Mesenchymal stem cell (in vitro differentiated cells and primary cell): ENCODE data around the gene SH2D5.

Experiments used
- DNase-seq: peaks from one replicate; pipeline ENCODE4 v3.0.0-alpha.2; 2013
- H2AFZ ChIP-seq: one replicate; pipeline ENCODE4 v1.6.1; 2013; ENCODE audit warnings: low read depth, mild to moderate bottlenecking, control low read depth, inconsistent platforms, low read length, moderate library complexity
- H2AK5ac ChIP-seq: 2 replicates; pipeline ENCODE4 v1.6.1; 2013; ENCODE audit warnings: low read length, moderate library complexity, mild to moderate bottlenecking, inconsistent platforms; ENCODE audit not compliant: severe bottlenecking
- H2BK120ac ChIP-seq: one replicate; pipeline ENCODE4 v1.6.1; 2013; ENCODE audit warnings: low read depth, mild to moderate bottlenecking, inconsistent platforms, low read length, moderate library complexity
- H2BK12ac ChIP-seq, 2 experiments: one replicate each; pipeline ENCODE4 v1.6.1; 2013; ENCODE audit warnings: inconsistent platforms in 2 of 2, low read length in 2 of 2, mild to moderate bottlenecking in 2 of 2, moderate library complexity in 2 of 2, control low read depth in 1 of 2
- H2BK15ac ChIP-seq: one replicate; pipeline ENCODE4 v1.6.1; 2013; ENCODE audit warnings: mild to moderate bottlenecking, low read depth, inconsistent platforms; ENCODE audit not compliant: poor library complexity, severe bottlenecking
- H2BK5ac ChIP-seq: 2 replicates; pipeline ENCODE4 v1.6.1; 2013; ENCODE audit warnings: low read depth, mild to moderate bottlenecking, low read length, control low read depth, inconsistent platforms; ENCODE audit not compliant: poor library complexity, severe bottlenecking
- H3K14ac ChIP-seq, 2 experiments: one replicate each; pipeline ENCODE4 v1.6.1; 2013; ENCODE audit warnings: inconsistent platforms in 2 of 2, low read length in 2 of 2, control low read depth in 1 of 2, mild to moderate bottlenecking in 1 of 2, moderate library complexity in 1 of 2
- H3K18ac ChIP-seq, 2 experiments: one replicate each; pipeline ENCODE4 v1.6.1; 2013; ENCODE audit warnings: inconsistent platforms in 2 of 2, low read length in 2 of 2, control low read depth in 1 of 2, low read depth in 1 of 2, mild to moderate bottlenecking in 1 of 2
- H3K23ac ChIP-seq, 2 experiments: one replicate each; pipeline ENCODE4 v1.6.1; 2013; ENCODE audit warnings: inconsistent platforms in 2 of 2, low read length in 2 of 2, mild to moderate bottlenecking in 2 of 2, moderate library complexity in 2 of 2, control low read depth in 1 of 2
- H3K27ac ChIP-seq: 2 replicates; pipeline ENCODE4 v1.5.1; 2013; ENCODE audit warnings: mild to moderate bottlenecking, moderate library complexity, low read length, control low read depth, inconsistent platforms; ENCODE audit not compliant: poor library complexity, severe bottlenecking
- H3K27me3 ChIP-seq, 2 experiments: 2 replicates each; pipeline versions ENCODE4 v1.6.1 to v1.7.0; 2013; ENCODE audit warnings: low read length in 2 of 2, mild to moderate bottlenecking in 2 of 2, moderate library complexity in 2 of 2, control low read depth in 1 of 2, inconsistent platforms in 1 of 2; ENCODE audit not compliant: control insufficient read depth in 1 of 2, insufficient read depth in 1 of 2
- H3K36me3 ChIP-seq, 2 experiments: 2 replicates each; pipeline versions ENCODE4 v1.6.1 to v1.7.0; 2013; ENCODE audit warnings: low read length in 2 of 2, control low read depth in 1 of 2, inconsistent platforms in 1 of 2, low read depth in 1 of 2, mild to moderate bottlenecking in 1 of 2; ENCODE audit not compliant: insufficient read depth in 2 of 2, control insufficient read depth in 1 of 2
- H3K4ac ChIP-seq, 2 experiments: one replicate each; pipeline ENCODE4 v1.6.1; 2013; ENCODE audit warnings: inconsistent platforms in 2 of 2, low read length in 2 of 2, mild to moderate bottlenecking in 2 of 2, moderate library complexity in 2 of 2, control low read depth in 1 of 2, low read depth in 1 of 2
- H3K4me1 ChIP-seq: 2 replicates; pipeline ENCODE4 v1.6.1; 2013; ENCODE audit warnings: low read depth, low read length, control low read depth; ENCODE audit not compliant: control insufficient read depth, insufficient read depth
- H3K4me2 ChIP-seq: 2 replicates; pipeline ENCODE4 v1.6.1; 2013; ENCODE audit warnings: low read length, mild to moderate bottlenecking, inconsistent platforms; ENCODE audit not compliant: poor library complexity, severe bottlenecking
- H3K4me3 ChIP-seq, 2 experiments: 2 replicates each; pipeline versions ENCODE4 v1.5.1 to v1.7.0; 2013; ENCODE audit warnings: low read length in 2 of 2, mild to moderate bottlenecking in 2 of 2, control low read depth in 1 of 2, low read depth in 1 of 2; ENCODE audit not compliant: insufficient read depth in 1 of 2
- H3K79me1 ChIP-seq: replicated peaks from 2 replicates; pipeline ENCODE4 v1.6.1; 2013; ENCODE audit warnings: mild to moderate bottlenecking, control low read depth, low read length, inconsistent platforms; ENCODE audit not compliant: poor library complexity, severe bottlenecking
- H3K9ac ChIP-seq: 2 replicates; pipeline ENCODE4 v1.7.0; 2013; ENCODE audit warnings: mild to moderate bottlenecking, low read length, moderate library complexity
- H3K9me3 ChIP-seq: 2 replicates; pipeline ENCODE4 v1.7.0; 2013; ENCODE audit warnings: mild to moderate bottlenecking, low read length; ENCODE audit not compliant: control insufficient read depth
- H4K8ac ChIP-seq: one replicate; pipeline ENCODE4 v1.6.1; 2013; ENCODE audit warnings: inconsistent platforms, mild to moderate bottlenecking, low read length, moderate library complexity
- H4K91ac ChIP-seq: one replicate; pipeline ENCODE4 v1.6.1; 2013; ENCODE audit warnings: mild to moderate bottlenecking, low read length, inconsistent platforms
- WGBS: methylation state at CpG from one replicate; pipeline ENCODE4 v1.1.7; 2013; ENCODE audit warnings: mixed read lengths; 5-methylcytosine and 5-hydroxymethylcytosine counted together

Gene SH2D5

DNA sequence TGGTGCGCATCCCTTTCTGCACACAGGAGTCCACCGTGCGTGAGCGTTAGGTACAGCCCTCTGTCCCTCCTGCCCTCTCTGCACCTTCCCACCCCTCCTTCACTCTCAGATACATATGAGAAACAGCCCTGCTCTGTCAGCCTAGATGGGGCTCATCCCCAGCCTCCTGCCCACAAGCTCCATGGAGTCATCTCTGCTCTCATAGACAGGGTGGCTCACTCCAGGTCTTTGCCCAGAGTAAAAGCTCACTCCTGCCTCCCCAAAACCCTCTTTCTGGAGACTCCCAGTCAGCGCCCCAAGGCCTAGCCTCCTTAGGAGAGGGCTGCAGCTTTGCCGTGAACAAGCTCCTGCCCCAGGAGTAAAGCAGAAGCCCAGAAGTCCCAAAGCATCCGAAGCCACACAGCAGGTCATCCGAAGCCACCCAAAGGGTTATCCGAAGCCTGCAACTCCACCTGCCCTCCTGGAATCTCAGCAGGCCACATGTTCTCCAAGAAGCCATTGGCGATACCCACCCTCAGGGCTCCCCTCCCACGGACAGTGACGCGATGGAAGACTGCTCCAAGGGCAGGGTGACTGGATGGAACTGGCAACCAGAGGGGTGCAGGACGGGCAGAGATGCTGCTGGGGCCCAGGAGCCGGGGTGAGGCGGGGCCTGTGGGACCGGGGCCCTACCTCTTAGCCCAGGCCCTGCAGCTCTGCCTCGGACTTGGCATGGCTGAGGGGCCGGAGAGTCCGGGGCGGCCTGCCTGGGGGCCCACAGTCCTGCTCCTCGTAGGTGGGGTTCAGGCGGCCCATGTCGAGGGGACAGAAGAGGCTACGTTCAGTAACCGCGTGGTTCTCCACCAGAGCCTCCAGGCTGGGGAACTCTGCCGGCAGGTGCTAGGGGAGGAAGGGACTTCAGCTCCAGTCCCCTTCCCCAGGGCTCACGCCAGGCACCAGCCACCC is 11.1 kb downstream of the SH2D5 start:
- H2AFZ ChIP-seq, result no peak overlapping the region
- no peak for DNase-seq
- H2AK5ac ChIP-seq, result no peak overlapping the region
- H2BK5ac ChIP-seq, result no peak overlapping the region
- H3K9me3 ChIP-seq, result no peaks in the 10 kb centered on the region
- H3K9ac ChIP-seq, result no peak overlapping the region
- H3K4me2 ChIP-seq, result no peak overlapping the region
- H2BK120ac ChIP-seq, result no peak overlapping the region
- 95% methylated on average over 28 of the region's 29 CpGs for WGBS
- peaks cover 0 to 29% of the 10 kb centered on the region in 2 experiments for H3K27me3 ChIP-seq
- H3K14ac ChIP-seq, result no peak overlapping the region
- H3K4ac ChIP-seq, result no peak overlapping the region
- no peak overlapping the region for H2BK12ac ChIP-seq
- H3K18ac ChIP-seq, result no peak overlapping the region
- peaks cover under 1% of the 10 kb centered on the region for H3K79me1 ChIP-seq
- peaks cover 29% of the 10 kb centered on the region for H3K4me1 ChIP-seq
- no peak overlapping the region for H4K8ac ChIP-seq
- no peak overlapping the region for H3K23ac ChIP-seq
- no peak overlapping the region for H3K4me3 ChIP-seq
- no peak overlapping the region for H3K27ac ChIP-seq
- H4K91ac ChIP-seq, result no peak overlapping the region
- H3K36me3 ChIP-seq, result peaks cover 0 to 45% of the 10 kb centered on the region in 2 experiments
- no peak overlapping the region for H2BK15ac ChIP-seq

DNA sequence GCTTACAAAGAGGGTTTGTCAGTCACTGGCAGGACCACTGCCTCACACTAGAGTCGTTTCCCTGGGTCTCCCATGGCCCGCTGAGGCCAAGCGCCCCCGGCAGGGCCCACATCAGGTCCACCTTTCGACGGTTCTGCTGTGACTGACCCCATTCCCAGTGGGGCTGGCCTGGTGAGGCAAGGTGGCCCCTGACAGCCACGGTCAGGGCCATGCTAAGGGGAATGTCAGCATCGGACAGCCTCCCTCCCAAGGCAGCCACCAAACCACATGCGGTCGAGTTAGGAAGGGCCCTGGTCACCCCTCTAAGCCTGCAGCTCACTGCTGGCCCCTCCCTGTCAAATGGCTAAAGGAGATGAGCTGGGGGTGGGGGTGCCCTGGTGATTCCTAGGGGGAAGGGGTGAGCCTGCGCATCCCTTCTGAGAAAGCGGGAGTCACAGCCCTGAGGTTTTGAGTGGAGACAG is 11.8 kb downstream of the SH2D5 start:
- no peak overlapping the region for H2BK5ac ChIP-seq
- H3K23ac ChIP-seq, result no peak overlapping the region
- no peak overlapping the region for H3K9ac ChIP-seq
- no peak overlapping the region for H3K4me2 ChIP-seq
- peaks cover 0 to 34% of the 10 kb centered on the region in 2 experiments for H3K27me3 ChIP-seq
- H3K36me3 ChIP-seq, result peaks cover 0 to 38% of the 10 kb centered on the region in 2 experiments
- H2BK12ac ChIP-seq, result no peak overlapping the region
- peaks cover 28% of the 10 kb centered on the region for H3K4me1 ChIP-seq
- H2BK15ac ChIP-seq, result no peak overlapping the region
- no peak overlapping the region for H3K4ac ChIP-seq
- WGBS, result 94% methylated on average over 12 of the region's 12 CpGs
- H2AFZ ChIP-seq, result no peak overlapping the region
- no peaks in the 10 kb centered on the region for H3K9me3 ChIP-seq
- H2BK120ac ChIP-seq, result no peak overlapping the region
- no peak overlapping the region for H3K14ac ChIP-seq
- no peak overlapping the region for H4K8ac ChIP-seq
- peak overlapping the region; percentile 61 for H4K91ac ChIP-seq
- H2AK5ac ChIP-seq, result no peak overlapping the region
- H3K4me3 ChIP-seq, result no peak overlapping the region
- no peak for DNase-seq
- no peaks in the 10 kb centered on the region for H3K79me1 ChIP-seq
- no peak overlapping the region for H3K27ac ChIP-seq
- no peak overlapping the region for H3K18ac ChIP-seq

DNA sequence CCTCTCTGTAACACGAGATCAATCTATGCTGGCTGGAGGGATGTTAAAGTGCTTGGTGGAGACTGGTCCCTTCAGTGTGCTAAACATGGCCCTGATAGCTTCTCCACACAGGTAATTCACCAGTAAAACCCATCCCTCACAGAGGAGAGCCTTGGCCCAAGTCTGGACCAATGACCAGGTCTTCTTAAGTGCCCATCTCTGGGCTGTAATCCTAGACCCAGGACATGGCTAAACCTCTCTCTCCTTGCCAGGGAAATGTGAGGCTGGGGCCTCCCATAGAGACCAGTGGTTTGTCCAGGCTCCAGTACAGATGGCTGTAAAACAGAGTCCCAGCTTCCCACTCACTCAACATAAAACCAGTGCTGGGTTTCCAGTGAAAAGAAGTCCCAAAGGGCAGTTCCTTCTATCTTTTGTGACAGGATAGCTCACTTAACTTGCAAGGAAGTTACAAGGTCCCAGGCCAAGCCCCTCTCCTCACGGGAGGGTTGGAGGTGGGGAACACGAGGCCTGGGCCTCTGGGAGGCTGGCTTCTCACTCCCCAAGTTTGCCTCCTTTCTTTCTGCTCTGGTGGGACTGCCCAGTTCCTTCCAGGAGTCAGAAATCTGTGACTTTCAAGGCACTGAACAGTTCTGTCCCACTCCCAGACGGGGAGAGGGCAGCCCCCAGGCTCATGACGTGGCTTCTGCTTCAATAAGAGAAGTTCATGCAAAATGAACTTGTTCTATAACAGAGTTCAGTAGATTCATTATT is 12.5 kb downstream of the SH2D5 start:
- Histone ChIP-seq H3K27ac (no peak overlapping the region), H4K8ac (no peak overlapping the region), H3K4me2 (no peak overlapping the region), H4K91ac (no peak overlapping the region), H3K23ac (no peak overlapping the region), H2AFZ (no peak overlapping the region), H2AK5ac (no peak overlapping the region), H3K27me3 (peaks cover 0 to 34% of the 10 kb centered on the region in 2 experiments), H2BK5ac (no peak overlapping the region), H3K36me3 (peaks cover 0 to 35% of the 10 kb centered on the region in 2 experiments), H3K4ac (no peak overlapping the region), H2BK120ac (no peak overlapping the region), H3K4me3 (no peak overlapping the region), H2BK15ac (no peak overlapping the region), H3K4me1 (peaks cover 25% of the 10 kb centered on the region), H3K9ac (no peak overlapping the region), H3K18ac (no peak overlapping the region), H3K9me3 (no peaks in the 10 kb centered on the region), H2BK12ac (no peak overlapping the region), H3K14ac (no peak overlapping the region), H3K79me1 (no peaks in the 10 kb centered on the region)
- DNase-seq, result no peak
- WGBS, result 90% methylated on average over 4 of the region's 5 CpGs

DNA sequence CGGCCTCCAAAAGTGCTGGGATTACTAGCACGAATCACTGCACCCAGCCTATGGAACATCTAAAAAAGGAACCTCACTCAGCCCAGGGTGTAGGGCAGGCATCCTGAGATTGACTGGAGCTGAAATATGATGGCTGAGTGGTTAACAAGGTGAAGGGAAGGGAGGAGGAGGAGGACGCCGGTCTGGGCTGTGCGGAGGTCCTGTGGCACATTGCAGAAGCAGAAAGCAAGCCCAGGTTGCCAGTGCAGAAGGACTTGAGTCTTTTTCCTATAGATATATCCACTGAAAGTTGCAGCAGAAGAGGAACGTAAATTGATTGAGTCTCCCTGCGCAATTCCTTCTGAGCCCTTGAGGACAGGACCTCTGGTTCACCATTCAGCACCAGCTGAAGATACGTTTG is 13.2 kb downstream of the SH2D5 start:
- Histone ChIP-seq H3K4me1 (peaks cover 22% of the 10 kb centered on the region), H2BK5ac (no peak overlapping the region), H3K4me3 (no peak overlapping the region), H2AK5ac (no peak overlapping the region), H3K23ac (no peak overlapping the region), H3K18ac (no peak overlapping the region), H3K9me3 (no peaks in the 10 kb centered on the region), H3K27ac (no peak overlapping the region), H3K27me3 (peaks cover 0 to 34% of the 10 kb centered on the region in 2 experiments), H3K14ac (no peak overlapping the region), H3K79me1 (no peaks in the 10 kb centered on the region), H3K36me3 (peaks cover 0 to 33% of the 10 kb centered on the region in 2 experiments), H2AFZ (no peak overlapping the region), H4K8ac (no peak overlapping the region), H2BK120ac (no peak overlapping the region), H3K4me2 (no peak overlapping the region), H2BK15ac (no peak overlapping the region), H2BK12ac (no peak overlapping the region), H3K9ac (no peak overlapping the region), H4K91ac (no peak overlapping the region), H3K4ac (no peak overlapping the region)
- DNase-seq, result no peak
- 95% methylated on average over 7 of the region's 8 CpGs for WGBS
